Epithelial cell of esophagus (primary cell): ENCODE data around the gene OTUD7B.

Experiments used
- DNase-seq: peaks from one replicate; pipeline ENCODE4 v3.0.0; 2010; ENCODE audit warnings: low read depth
- H3K4me3 ChIP-seq: 2 replicates; pipeline ENCODE4 v1.5.1; 2011; ENCODE audit warnings: mild to moderate bottlenecking, low read length, control low read depth
- CTCF ChIP-seq: IDR thresholded peaks from 2 replicates; pipeline ENCODE4 v1.5.1; 2011; ENCODE audit warnings: low read depth, mild to moderate bottlenecking, low read length, control low read depth, inconsistent platforms; ENCODE audit not compliant: insufficient read depth; ENCODE audit errors: missing control alignments

Gene OTUD7B

GRCh38 chr1:150005606-150006005, 4.9 kb downstream of the OTUD7B start:
- DNase-seq: no peak
- no peak overlapping the region for H3K4me3 ChIP-seq

GRCh38 chr1:150003801-150004200, 6.7 kb downstream of the OTUD7B start:
- DNase-seq: no peak
- no peak overlapping the region for H3K4me3 ChIP-seq
- TF ChIP-seq CTCF: no peak

More at GRCh38 chr1:150005606-150006005, 4.9 kb downstream of the OTUD7B start:
- TF ChIP-seq CTCF: no peak

- no peak overlapping the region for H3K4me3 ChIP-seq
- TF ChIP-seq CTCF: no peak
- peak; percentile 31 for DNase-seq
These were observed 8.3 kb downstream of the OTUD7B start for GRCh38 chr1:150002217-150002616.

- TF ChIP-seq CTCF: no peak
- DNase-seq: no peak
- no peak overlapping the region for H3K4me3 ChIP-seq
These were observed 9.1 kb downstream of the OTUD7B start for GRCh38 chr1:150001415-150001814.

- no peak for DNase-seq
- no peak overlapping the region for H3K4me3 ChIP-seq
- no peak for TF ChIP-seq CTCF
These were observed 12.8 kb downstream of the OTUD7B start for GRCh38 chr1:149997585-149998262.

- H3K4me3 ChIP-seq: no peak overlapping the region
- peak; percentile 96 for DNase-seq
- no peak for TF ChIP-seq CTCF
These were observed 14.6 kb downstream of the OTUD7B start for GRCh38 chr1:149995927-149996326.

GRCh38 chr1:149993764-149994163, 16.8 kb downstream of the OTUD7B start:
- H3K4me3 ChIP-seq: no peak overlapping the region
- TF ChIP-seq CTCF: no peak
- DNase-seq: no peak
